NB4 (cell line): ENCODE measurements around the gene CHAD.

Experiments
- MAX ChIP-seq: IDR thresholded peaks from 2 replicates; pipeline ENCODE4 v1.6.1; 2011; ENCODE audit warnings: low read depth, low read length
- MYC ChIP-seq: IDR thresholded peaks from 2 replicates; pipeline ENCODE4 v1.6.1; 2011; ENCODE audit warnings: low read depth, low read length
- POLR2A ChIP-seq: IDR thresholded peaks from 2 replicates; pipeline ENCODE4 v1.6.1; 2011; ENCODE audit warnings: mild to moderate bottlenecking; ENCODE audit not compliant: insufficient read length; ENCODE audit errors: extremely low read depth
- TF ChIP-seq, protein P1 (sequence below): IDR thresholded peaks from one replicate; pipeline ENCODE4 v1.5.1; 2012; ENCODE audit warnings: low read depth, low read length

DNA sequence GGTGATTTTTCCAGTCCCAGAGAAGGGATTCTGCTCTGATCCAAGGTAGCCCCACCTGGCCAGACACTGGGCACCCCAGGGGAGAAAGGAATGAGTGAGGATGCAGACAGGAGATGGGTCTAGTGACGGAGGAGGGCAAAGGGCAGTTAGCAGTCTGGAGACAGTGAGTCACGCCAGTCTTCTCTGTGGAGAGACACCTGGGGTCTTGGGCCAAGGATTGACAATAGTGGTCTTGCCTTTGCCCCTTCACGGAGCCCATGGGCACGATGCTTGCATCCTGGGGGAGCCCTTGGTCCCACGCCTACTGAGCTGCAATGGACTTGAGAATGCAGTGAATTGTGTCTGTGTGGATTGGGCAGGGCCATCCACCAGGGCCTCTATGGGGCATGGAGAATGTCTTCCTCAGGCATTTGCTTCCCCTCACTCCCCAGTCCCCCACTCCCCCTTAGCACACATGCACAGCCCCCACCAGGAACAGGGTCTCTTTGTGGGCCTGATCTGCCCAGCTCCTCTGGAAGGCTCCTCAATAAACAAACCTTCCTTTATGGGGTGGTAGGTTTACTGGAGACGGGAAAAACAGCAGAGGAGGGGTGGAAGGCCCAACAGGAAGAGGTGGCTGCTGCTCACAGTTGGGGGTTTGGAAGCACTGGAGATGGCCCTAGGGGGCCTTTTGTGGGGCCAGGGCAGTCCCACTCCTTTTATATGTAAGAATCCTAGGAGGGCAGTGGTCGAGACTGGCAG is 1.4 kb downstream of the CHAD start:
- TF ChIP-seq, protein P1, sequence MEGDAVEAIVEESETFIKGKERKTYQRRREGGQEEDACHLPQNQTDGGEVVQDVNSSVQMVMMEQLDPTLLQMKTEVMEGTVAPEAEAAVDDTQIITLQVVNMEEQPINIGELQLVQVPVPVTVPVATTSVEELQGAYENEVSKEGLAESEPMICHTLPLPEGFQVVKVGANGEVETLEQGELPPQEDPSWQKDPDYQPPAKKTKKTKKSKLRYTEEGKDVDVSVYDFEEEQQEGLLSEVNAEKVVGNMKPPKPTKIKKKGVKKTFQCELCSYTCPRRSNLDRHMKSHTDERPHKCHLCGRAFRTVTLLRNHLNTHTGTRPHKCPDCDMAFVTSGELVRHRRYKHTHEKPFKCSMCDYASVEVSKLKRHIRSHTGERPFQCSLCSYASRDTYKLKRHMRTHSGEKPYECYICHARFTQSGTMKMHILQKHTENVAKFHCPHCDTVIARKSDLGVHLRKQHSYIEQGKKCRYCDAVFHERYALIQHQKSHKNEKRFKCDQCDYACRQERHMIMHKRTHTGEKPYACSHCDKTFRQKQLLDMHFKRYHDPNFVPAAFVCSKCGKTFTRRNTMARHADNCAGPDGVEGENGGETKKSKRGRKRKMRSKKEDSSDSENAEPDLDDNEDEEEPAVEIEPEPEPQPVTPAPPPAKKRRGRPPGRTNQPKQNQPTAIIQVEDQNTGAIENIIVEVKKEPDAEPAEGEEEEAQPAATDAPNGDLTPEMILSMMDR = no peak
- TF ChIP-seq POLR2A (no peak), MAX (no peak), MYC (no peak)
